HG03025 (cell line): ENCODE results near the gene CCDC9.
A peak's percentile ranks its signal among the peaks of the same experiment; 100 is the strongest.
"Not testable (repeated sequence)": the region's sequence is repeated elsewhere in the genome, so short reads cannot be mapped to it uniquely, and the experiment has no call there.

Experiments
- ATAC-seq: cut with Tn5 transposase; IDR thresholded peaks from one replicate; pipeline ENCODE4 v1.9.1; 2021; ENCODE audit warnings: mild to moderate bottlenecking, moderate library complexity; ENCODE audit not compliant: unreplicated experiment, low FRiP score

The CCDC9 gene

GRCh38 chr19:47231215-47232054 is 24.9 kb upstream of the CCDC9 start:
- peak; percentile 38 for ATAC-seq

- no peak for ATAC-seq
Observed at GRCh38 chr19:47232422-47233211, 23.7 kb upstream of the CCDC9 start.

GRCh38 chr19:47236072-47236675 is 20.2 kb upstream of the CCDC9 start:
- ATAC-seq = no peak

GRCh38 chr19:47239152-47239551 is 17.2 kb upstream of the CCDC9 start:
- no peak for ATAC-seq

- no peak for ATAC-seq
Observed at GRCh38 chr19:47239610-47240296, 16.6 kb upstream of the CCDC9 start.

- ATAC-seq = no peak
Observed at GRCh38 chr19:47240556-47240955, 15.8 kb upstream of the CCDC9 start.

- ATAC-seq = no peak
Observed at GRCh38 chr19:47240996-47241918, 15.1 kb upstream of the CCDC9 start.

- no peak for ATAC-seq
Observed at GRCh38 chr19:47241919-47242577, 14.3 kb upstream of the CCDC9 start.

- no peak for ATAC-seq
Observed at GRCh38 chr19:47243364-47243775, 13.0 kb upstream of the CCDC9 start.

- ATAC-seq = peak; percentile 40
Observed at GRCh38 chr19:47243776-47244547, 12.4 kb upstream of the CCDC9 start.

- no peak for ATAC-seq
Observed at GRCh38 chr19:47247308-47247990, 8.9 kb upstream of the CCDC9 start.

GRCh38 chr19:47253016-47253415 is 3.3 kb upstream of the CCDC9 start:
- not testable (repeated sequence) for ATAC-seq

GRCh38 chr19:47253467-47253881 is 2.9 kb upstream of the CCDC9 start:
- no peak for ATAC-seq

GRCh38 chr19:47253970-47254369 is 2.4 kb upstream of the CCDC9 start:
- ATAC-seq = no peak

- ATAC-seq = peak; percentile 70
Observed at GRCh38 chr19:47256693-47257410, 527 bp downstream of the CCDC9 start.

GRCh38 chr19:47257411-47258169 is 1.3 kb downstream of the CCDC9 start:
- ATAC-seq = no peak
